Endothelial cell of umbilical vein (primary cell): ENCODE measurements around the gene PTCD3. TPM values are rescaled to one million over a fixed set of nuclear protein-coding genes. Genes with fewer than 3 reads are reported as not detected.
A peak's percentile ranks its signal among the peaks of the same experiment; 100 is the strongest.

ENCODE experiments used
- BruUV-seq: library from RNA; stranded (reverse); fragments of 400-500 nt; replicated peaks from 2 replicates; lab custom pipeline; 2021; lab: Mats Ljungman, UMichigan
- CTCF ChIA-PET: fragments of 300-600, 350-600 bp; sonication (Branson Sonifier 250); formaldehyde crosslinking; loops from one replicate; lab custom pipeline; 2021; ENCODE audit warnings: antibody characterized with exemption, inconsistent platforms; lab: Charles Lee
- POLR2A ChIA-PET: fragments of 300-600, 350-600 bp; sonication (Branson Sonifier 250); formaldehyde crosslinking; loops from one replicate; lab custom pipeline; 2021; ENCODE audit warnings: antibody characterized with exemption, inconsistent platforms; lab: Charles Lee
- DNase-seq: peaks from one replicate; pipeline ENCODE4 v3.0.0-alpha.2; 2011; ENCODE audit warnings: low read depth, low spot score
- FAIRE-seq: peaks from 2 replicates; lab custom pipeline; 2011; peaks lifted over from hg19 to GRCh38; lab: Jason Lieb, UNC
- H2AFZ ChIP-seq: 2 replicates; pipeline ENCODE4 v1.6.0; 2012; ENCODE audit warnings: low read depth, low read length, control low read depth, inconsistent platforms
- H3K27ac ChIP-seq: 2 replicates; pipeline ENCODE4 v1.5.1; 2011; ENCODE audit warnings: low read depth, mild to moderate bottlenecking, control low read depth, low read length, moderate library complexity; ENCODE audit not compliant: insufficient read depth
- H3K27me3 ChIP-seq, 2 experiments: 2 replicates each; pipeline versions ENCODE4 v1.6.0 to v1.6.1; 2011; ENCODE audit warnings: low read length in 2 of 2, mixed read lengths in 1 of 2; ENCODE audit not compliant: control insufficient read depth in 2 of 2, insufficient read depth in 2 of 2
- H3K36me3 ChIP-seq, 2 experiments: 2 replicates in 1 of 2; 3 replicates in 1 of 2; pipeline ENCODE4 v1.5.1; 2011; ENCODE audit warnings: low read length in 2 of 2, mild to moderate bottlenecking in 1 of 2, moderate library complexity in 1 of 2; ENCODE audit not compliant: control insufficient read depth in 2 of 2, insufficient read depth in 2 of 2; ENCODE audit errors: extremely low read depth in 1 of 2
- H3K4me1 ChIP-seq: 3 replicates; pipeline ENCODE4 v1.5.1; 2011; ENCODE audit warnings: mild to moderate bottlenecking, low read length; ENCODE audit not compliant: control insufficient read depth, insufficient read depth; ENCODE audit errors: extremely low read depth
- H3K4me2 ChIP-seq: 2 replicates; pipeline ENCODE4 v1.6.1; 2011; ENCODE audit warnings: low read length, control low read depth, mixed read lengths; ENCODE audit not compliant: insufficient read depth
- H3K4me3 ChIP-seq, 3 experiments: fragments of 200-600 bp in 1 of 3; sonication (generic), shearing (Covaris generic) in 1 of 3; replicated peaks in 1 of 3; 2 replicates each; pipeline ENCODE4 v1.5.1; 2011 to 2016; ENCODE audit warnings: control low read depth in 3 of 3, low read length in 3 of 3, mild to moderate bottlenecking in 2 of 3, inconsistent platforms in 1 of 3, low read depth in 1 of 3, moderate library complexity in 1 of 3; ENCODE audit not compliant: insufficient read depth in 1 of 3
- H3K79me2 ChIP-seq: 2 replicates; pipeline ENCODE4 v1.6.0; 2012; ENCODE audit warnings: low read length, inconsistent platforms; ENCODE audit not compliant: control insufficient read depth, insufficient read depth
- H3K9ac ChIP-seq: replicated peaks from 2 replicates; pipeline ENCODE3; 2011; ENCODE audit warnings: low read length, control low read depth; ENCODE audit not compliant: insufficient read depth; ENCODE audit errors: extremely low read depth
- H3K9me1 ChIP-seq: replicated peaks from 3 replicates; pipeline ENCODE4 v1.6.0; 2011; ENCODE audit warnings: mild to moderate bottlenecking, low read length; ENCODE audit not compliant: control insufficient read depth, insufficient read depth; ENCODE audit errors: extremely low read depth
- H3K9me3 ChIP-seq: replicated peaks from 2 replicates; pipeline ENCODE4 v1.5.1; 2012; ENCODE audit warnings: low read length, inconsistent platforms; ENCODE audit not compliant: control insufficient read depth, insufficient read depth
- H4K20me1 ChIP-seq: replicated peaks from 2 replicates; pipeline ENCODE3; 2011; ENCODE audit warnings: mild to moderate bottlenecking, low read length; ENCODE audit not compliant: control insufficient read depth, insufficient read depth; ENCODE audit errors: extremely low read depth
- CTCF ChIP-seq, 2 donors: IDR thresholded peaks; 1 replicate in 1 of 2; 2 replicates in 1 of 2; pipeline ENCODE4 v1.5.1; 2011; ENCODE audit warnings: low read length in 2 of 2, mild to moderate bottlenecking in 2 of 2, moderate library complexity in 2 of 2, control low read depth in 1 of 2, inconsistent platforms in 1 of 2, low read depth in 1 of 2; ENCODE audit not compliant: insufficient read depth in 1 of 2; ENCODE audit errors: extremely low read depth in 1 of 2
- EZH2 ChIP-seq: IDR thresholded peaks from 2 replicates; pipeline ENCODE4 v1.6.1; 2012; ENCODE audit warnings: borderline replicate concordance, low read depth, mild to moderate bottlenecking, moderate library complexity, low read length, inconsistent platforms; ENCODE audit not compliant: severe bottlenecking
- FOS ChIP-seq: IDR thresholded peaks from 2 replicates; pipeline ENCODE4 v1.6.1; 2011; ENCODE audit warnings: mild to moderate bottlenecking, low read length, moderate library complexity, borderline replicate concordance; ENCODE audit not compliant: insufficient read depth
- GATA2 ChIP-seq: IDR thresholded peaks from 2 replicates; pipeline ENCODE4 v1.7.0; 2011; ENCODE audit warnings: low read depth, mild to moderate bottlenecking, moderate library complexity, mixed read lengths, low read length; ENCODE audit not compliant: insufficient read length, insufficient read depth
- JUN ChIP-seq: IDR thresholded peaks from 2 replicates; pipeline ENCODE4 v1.6.1; 2011; ENCODE audit warnings: borderline replicate concordance, low read depth; ENCODE audit not compliant: insufficient read length, insufficient read depth
- MAX ChIP-seq: IDR thresholded peaks from 2 replicates; pipeline ENCODE4 v1.6.1; 2011; ENCODE audit not compliant: insufficient read depth, insufficient read length
- MYC ChIP-seq: IDR thresholded peaks from one replicate; pipeline ENCODE4 v1.6.1; 2011; ENCODE audit warnings: mild to moderate bottlenecking, low read depth, low read length
- POLR2A ChIP-seq: IDR thresholded peaks from 2 replicates; pipeline ENCODE4 v1.6.1; 2012; ENCODE audit warnings: low read depth, mild to moderate bottlenecking, control low read depth, low read length
- POLR2AphosphoS5 ChIP-seq: IDR thresholded peaks from 2 replicates; pipeline ENCODE4 v1.6.1; 2012; ENCODE audit warnings: low read depth, mild to moderate bottlenecking, control low read depth, low read length, moderate library complexity; ENCODE audit not compliant: insufficient read depth
- dilution Hi-C: fragments of 300-500 bp; cut with MboI; formaldehyde crosslinking; loops from one replicate; pipeline ENCODE4 v1.15.0; 2019; ENCODE audit warnings: low sequenced_read_pairs; ENCODE audit not compliant: extremely low pct_ligation_motif_present
- intact Hi-C: fragments of 100-400 bp; cut with micrococcal nuclease; formaldehyde crosslinking; loops from one replicate; pipeline ENCODE4 v1.10.0; 2022
- polyA plus RNA-seq, 4 experiments: library from polyadenylated mRNA; depleted of rRNA in 3 of 4; stranded (reverse) in 3 of 4; unstranded in 1 of 4; fragments of >200 nt; gene quantifications; 2 replicates each; pipeline versions ENCODE4 v1.2.1 to v1.2.3, GENCODE V29; 2011 to 2012; ENCODE audit warnings: missing spikeins in 1 of 4
- small RNA-seq: library from RNA; depleted of rRNA; stranded (forward); fragments of <200 nt; gene quantifications from one replicate; pipeline ENCODE3, GENCODE V24; 2012; ENCODE audit warnings: low replicate concordance, low read depth; ENCODE audit not compliant: insufficient read depth, insufficient read length
- total RNA-seq: library from RNA; stranded (reverse); gene quantifications from 2 replicates; pipeline ENCODE4 v1.2.3, GENCODE V29; 2021

Gene PTCD3
- total and polyA plus RNA-seq, 2 donors (not counting 3 experiments of a cell fraction or from before 2014, with no cell fraction given), result 30.4 to 96.0 TPM

GRCh38 chr2:86189782-86190416 is 83.9 kb downstream of the PTCD3 start:
- Histone ChIP-seq H3K36me3 (no peaks in the 10 kb centered on the region), H4K20me1 (peaks cover 2% of the 10 kb centered on the region), H3K4me2 (no peak overlapping the region), H3K27ac (no peak overlapping the region), H3K9me3 (no peaks in the 10 kb centered on the region), H3K79me2 (peaks cover 94% of the 10 kb centered on the region), H2AFZ (no peak overlapping the region), H3K4me1 (peaks cover 23% of the 10 kb centered on the region), H3K9me1 (no peaks in the 10 kb centered on the region), H3K9ac (no peak overlapping the region), H3K27me3 (no peaks in the 10 kb centered on the region), H3K4me3 (no peak overlapping the region)
- intact Hi-C loops, result no loop called here
- POLR2A ChIA-PET, result no interaction called here
- dilution Hi-C loops, result no loop called here
- FAIRE-seq (no peak), DNase-seq (no peak)
- no TSS peak for BruUV-seq
- CTCF ChIA-PET, result interaction anchor here (1.6 kb wide), 1 partner anchor 8 kb away, joined by 3 read pairs; no protein-coding TSS in a partner anchor
- TF ChIP-seq EZH2, result no peak
- TF ChIP-seq POLR2A, result no peak
- no peak for TF ChIP-seq MYC
- no peak for TF ChIP-seq FOS
- no peak for TF ChIP-seq MAX
- no peak for TF ChIP-seq GATA2
- TF ChIP-seq POLR2AphosphoS5, result no peak
- TF ChIP-seq JUN, result no peak
- TF ChIP-seq CTCF (IDR thresholded peaks at IDR 0.05; ENCODE audit: extremely low read depth in 1 of 2, insufficient read depth in 1 of 2, low read depth in 1 of 2, low read length in 2 of 2), result no peak

Small RNA genes lying within 50 kb of the gene (small RNA-seq; reads per million reads assigned to genes)
- gene RF00019, result not detected
- 16.0 reads per million, percentile 74 among the genes with 10 or more reads in this experiment for gene SNORD94

Other genes with a start within 250 kb of the PTCD3 start
- 12.7 and 16.0 TPM in 2 replicates for gene ST3GAL5, start 217.2 kb upstream of the PTCD3 start, total RNA-seq
- gene ST3GAL5, start 217.2 kb upstream of the PTCD3 start, polyA plus RNA-seq, result 7.5 and 9.5 TPM in 2 replicates
- gene POLR1A, start 349 bp upstream of the PTCD3 start, total RNA-seq, result 40.7 and 46.0 TPM in 2 replicates
- 7.2 and 7.6 TPM in 2 replicates for gene POLR1A, start 349 bp upstream of the PTCD3 start, polyA plus RNA-seq
- gene IMMT, start 89.2 kb downstream of the PTCD3 start, total RNA-seq, result 112 and 114 TPM in 2 replicates
- gene IMMT, start 89.2 kb downstream of the PTCD3 start, polyA plus RNA-seq, result 30.1 and 35.6 TPM in 2 replicates
- 46.9 and 47.3 TPM in 2 replicates for gene MRPL35, start 93.2 kb downstream of the PTCD3 start, total RNA-seq
- 48.0 and 68.2 TPM in 2 replicates for gene MRPL35, start 93.2 kb downstream of the PTCD3 start, polyA plus RNA-seq
- gene REEP1, start 231.4 kb downstream of the PTCD3 start, total RNA-seq, result 0.21 and 0.53 TPM in 2 replicates
- 0.11 and 0.24 TPM in 2 replicates for gene REEP1, start 231.4 kb downstream of the PTCD3 start, polyA plus RNA-seq